ENCODE data around the gene TMEM139.

TMEM139 gene

GRCh38 chr7:143296686-143297085, 11.9 kb downstream of the TMEM139 start:
- H3K27ac ChIP-seq = peak overlapping the region; percentile 68
- H3K9ac ChIP-seq (ENCODE audit: insufficient read length) = peak overlapping the region; percentile 11
- TF ChIP-seq FOXP2 (optimal IDR thresholded peaks at IDR 0.05; ENCODE audit: control extremely low read depth, extremely low read length, insufficient read depth) (no peak), EZH2 (IDR thresholded peaks at IDR 0.05) (no peak), POLR2AphosphoS5 (IDR thresholded peaks at IDR 0.05; ENCODE audit: borderline replicate concordance, low read depth, low read length) (no peak; the same call in 1 of the 2 replicates)
- DNase-seq (ENCODE audit: low read depth, low spot score) = peak; percentile 65
- peak overlapping the region; percentile 32; the same call in 1 of the 2 replicates for H3K4me3 ChIP-seq
- H3K36me3 ChIP-seq (ENCODE audit: insufficient read depth, low read length) = peaks cover 98% of the 10 kb centered on the region
- H3K9me3 ChIP-seq (ENCODE audit: low read depth, low read length) = no peaks in the 10 kb centered on the region

GRCh38 chr7:143299346-143299745, 14.6 kb downstream of the TMEM139 start:
- peaks cover 97% of the 10 kb centered on the region for H3K36me3 ChIP-seq (ENCODE audit: insufficient read depth, low read length)
- no peak for DNase-seq (ENCODE audit: low read depth, low spot score)

GRCh38 chr7:143299840-143300239, 15.1 kb downstream of the TMEM139 start:
- Histone ChIP-seq H3K36me3 (ENCODE audit: insufficient read depth, low read length) (peaks cover 97% of the 10 kb centered on the region), H3K9ac (ENCODE audit: insufficient read length) (no peak overlapping the region), H3K4me3 (no peak overlapping the region), H3K27ac (no peak overlapping the region), H3K9me3 (ENCODE audit: low read depth, low read length) (no peaks in the 10 kb centered on the region)
- DNase-seq (ENCODE audit: low read depth, low spot score) = no peak
- no peak for TF ChIP-seq FOXP2 (optimal IDR thresholded peaks at IDR 0.05; ENCODE audit: control extremely low read depth, extremely low read length, insufficient read depth)
- TF ChIP-seq EZH2 (IDR thresholded peaks at IDR 0.05) = no peak
- TF ChIP-seq POLR2AphosphoS5 (IDR thresholded peaks at IDR 0.05; ENCODE audit: borderline replicate concordance, low read depth, low read length) = no peak

More at GRCh38 chr7:143299346-143299745, 14.6 kb downstream of the TMEM139 start:
- Histone ChIP-seq H3K4me3 (no peak overlapping the region), H3K9me3 (ENCODE audit: low read depth, low read length) (no peaks in the 10 kb centered on the region), H3K9ac (ENCODE audit: insufficient read length) (no peak overlapping the region), H3K27ac (no peak overlapping the region)
- TF ChIP-seq FOXP2 (optimal IDR thresholded peaks at IDR 0.05; ENCODE audit: control extremely low read depth, extremely low read length, insufficient read depth) (no peak), EZH2 (IDR thresholded peaks at IDR 0.05) (no peak), POLR2AphosphoS5 (IDR thresholded peaks at IDR 0.05; ENCODE audit: borderline replicate concordance, low read depth, low read length) (no peak)

- Histone ChIP-seq H3K4me3 (no peak overlapping the region), H3K9ac (ENCODE audit: insufficient read length) (no peak overlapping the region), H3K36me3 (ENCODE audit: insufficient read depth, low read length) (peaks cover 95% of the 10 kb centered on the region), H3K9me3 (ENCODE audit: low read depth, low read length) (no peaks in the 10 kb centered on the region), H3K27ac (no peak overlapping the region)
- TF ChIP-seq POLR2AphosphoS5 (IDR thresholded peaks at IDR 0.05; ENCODE audit: borderline replicate concordance, low read depth, low read length) = no peak
- TF ChIP-seq FOXP2 (optimal IDR thresholded peaks at IDR 0.05; ENCODE audit: control extremely low read depth, extremely low read length, insufficient read depth) = no peak
- no peak for TF ChIP-seq EZH2 (IDR thresholded peaks at IDR 0.05)
- no peak for DNase-seq (ENCODE audit: low read depth, low spot score)
Observed at GRCh38 chr7:143300959-143301935, 16.5 kb downstream of the TMEM139 start.

GRCh38 chr7:143303733-143304132, 19.0 kb downstream of the TMEM139 start:
- Histone ChIP-seq H3K4me3 (no peak overlapping the region), H3K27ac (no peak overlapping the region), H3K9ac (ENCODE audit: insufficient read length) (no peak overlapping the region), H3K9me3 (ENCODE audit: low read depth, low read length) (no peaks in the 10 kb centered on the region), H3K36me3 (ENCODE audit: insufficient read depth, low read length) (peaks cover 93% of the 10 kb centered on the region)
- no peak for DNase-seq (ENCODE audit: low read depth, low spot score)
- no peak for TF ChIP-seq EZH2 (IDR thresholded peaks at IDR 0.05)
- no peak for TF ChIP-seq FOXP2 (optimal IDR thresholded peaks at IDR 0.05; ENCODE audit: control extremely low read depth, extremely low read length, insufficient read depth)
- no peak for TF ChIP-seq POLR2AphosphoS5 (IDR thresholded peaks at IDR 0.05; ENCODE audit: borderline replicate concordance, low read depth, low read length)

- Histone ChIP-seq H3K9me3 (ENCODE audit: low read depth, low read length) (no peaks in the 10 kb centered on the region), H3K27ac (no peak overlapping the region), H3K36me3 (ENCODE audit: insufficient read depth, low read length) (peaks cover 81% of the 10 kb centered on the region), H3K9ac (ENCODE audit: insufficient read length) (no peak overlapping the region), H3K4me3 (no peak overlapping the region)
- TF ChIP-seq FOXP2 (optimal IDR thresholded peaks at IDR 0.05; ENCODE audit: control extremely low read depth, extremely low read length, insufficient read depth) (no peak), POLR2AphosphoS5 (IDR thresholded peaks at IDR 0.05; ENCODE audit: borderline replicate concordance, low read depth, low read length) (no peak), EZH2 (IDR thresholded peaks at IDR 0.05) (no peak)
- DNase-seq (ENCODE audit: low read depth, low spot score) = no peak
Observed at GRCh38 chr7:143304938-143305337, 20.2 kb downstream of the TMEM139 start.

- H3K4me3 ChIP-seq = no peak overlapping the region
- H3K36me3 ChIP-seq (ENCODE audit: insufficient read depth, low read length) = peaks cover 75% of the 10 kb centered on the region
- no peak overlapping the region for H3K9ac ChIP-seq (ENCODE audit: insufficient read length)
- H3K27ac ChIP-seq = no peak overlapping the region
- no peak for TF ChIP-seq POLR2AphosphoS5 (IDR thresholded peaks at IDR 0.05; ENCODE audit: borderline replicate concordance, low read depth, low read length)
- no peak for TF ChIP-seq EZH2 (IDR thresholded peaks at IDR 0.05)
- TF ChIP-seq FOXP2 (optimal IDR thresholded peaks at IDR 0.05; ENCODE audit: control extremely low read depth, extremely low read length, insufficient read depth) = no peak
- no peak for DNase-seq (ENCODE audit: low read depth, low spot score)
- H3K9me3 ChIP-seq (ENCODE audit: low read depth, low read length) = no peaks in the 10 kb centered on the region
Observed at GRCh38 chr7:143305423-143306070, 20.8 kb downstream of the TMEM139 start.

- H3K4me3 ChIP-seq = no peak overlapping the region
- no peak for DNase-seq (ENCODE audit: low read depth, low spot score)
- H3K36me3 ChIP-seq (ENCODE audit: insufficient read depth, low read length) = peaks cover 47% of the 10 kb centered on the region
- H3K9me3 ChIP-seq (ENCODE audit: low read depth, low read length) = no peaks in the 10 kb centered on the region
- no peak overlapping the region for H3K9ac ChIP-seq (ENCODE audit: insufficient read length)
- H3K27ac ChIP-seq = no peak overlapping the region
- TF ChIP-seq FOXP2 (optimal IDR thresholded peaks at IDR 0.05; ENCODE audit: control extremely low read depth, extremely low read length, insufficient read depth) (no peak), POLR2AphosphoS5 (IDR thresholded peaks at IDR 0.05; ENCODE audit: borderline replicate concordance, low read depth, low read length) (no peak), EZH2 (IDR thresholded peaks at IDR 0.05) (no peak)
Observed at GRCh38 chr7:143308632-143309031, 23.9 kb downstream of the TMEM139 start.
